Eye (tissue), 1 donor: ENCODE measurements around the gene ITGAL.
"Not testable (repeated sequence)": the region's sequence is repeated elsewhere in the genome, so short reads cannot be mapped to it uniquely, and the experiment has no call there.

Source experiments
- DNase-seq: peaks from one replicate; pipeline ENCODE4 v3.0.0-alpha.2; 2015

Gene ITGAL

DNA sequence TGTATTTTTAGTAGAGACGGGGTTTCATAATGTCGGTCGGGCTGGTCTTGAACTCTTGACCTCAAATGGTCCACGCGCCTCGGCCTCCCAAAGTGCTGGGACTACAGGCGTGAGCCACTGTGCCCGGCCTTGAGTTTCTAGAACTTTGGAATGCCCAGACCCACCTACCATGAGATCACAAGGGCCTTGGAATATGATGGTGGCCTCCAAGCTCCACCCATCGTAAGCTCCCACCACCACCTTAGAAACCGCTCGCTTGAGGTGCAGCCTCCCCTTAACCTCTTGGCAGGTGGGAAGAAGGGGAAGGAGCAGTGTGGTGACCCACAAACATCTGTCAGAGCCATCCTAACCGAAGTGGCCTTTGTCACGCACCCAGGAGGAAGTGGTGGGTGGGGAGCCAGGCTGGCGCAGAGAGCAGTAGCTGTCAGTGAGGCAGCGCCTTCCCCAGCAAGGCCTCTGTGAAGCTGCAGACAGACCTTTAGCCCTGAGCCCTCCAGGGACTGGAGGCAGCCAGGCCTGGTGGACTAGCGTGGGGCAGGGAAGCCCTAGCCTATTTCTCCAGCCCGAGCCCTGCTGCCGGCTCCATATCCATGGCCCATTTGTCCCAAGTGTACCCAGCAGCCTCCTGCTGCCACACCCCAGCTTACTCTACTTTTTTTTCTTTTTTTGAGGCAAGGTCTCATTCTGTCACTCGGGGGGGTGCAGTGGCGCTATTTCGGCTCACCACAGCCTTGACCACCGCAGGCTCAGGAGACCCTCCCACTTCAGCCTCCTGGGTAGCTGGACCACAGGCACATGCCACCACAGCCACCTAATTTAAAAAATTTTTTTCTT, 13.8 kb upstream of the ITGAL start:
- no peak for DNase-seq

DNA sequence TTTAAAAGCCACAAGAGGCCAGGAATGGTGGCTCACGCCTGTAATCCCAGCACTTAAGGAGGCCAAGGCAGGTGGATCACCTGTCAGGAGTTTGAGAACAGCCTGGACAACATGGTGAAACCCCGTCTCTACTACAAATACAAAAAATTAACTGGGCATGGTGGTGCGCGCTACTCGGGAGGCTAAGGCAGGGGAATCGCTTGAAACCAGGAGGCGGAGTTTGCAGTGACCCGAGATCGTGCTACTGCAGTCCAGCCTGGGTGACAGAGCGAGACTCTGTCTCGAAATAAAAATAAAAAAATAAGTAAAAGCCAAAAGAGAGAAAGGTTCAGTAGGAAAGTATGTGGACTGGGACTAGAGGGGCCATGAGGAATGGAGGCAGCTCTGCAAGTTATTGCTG, 13.1 kb upstream of the ITGAL start:
- no peak for DNase-seq

DNA sequence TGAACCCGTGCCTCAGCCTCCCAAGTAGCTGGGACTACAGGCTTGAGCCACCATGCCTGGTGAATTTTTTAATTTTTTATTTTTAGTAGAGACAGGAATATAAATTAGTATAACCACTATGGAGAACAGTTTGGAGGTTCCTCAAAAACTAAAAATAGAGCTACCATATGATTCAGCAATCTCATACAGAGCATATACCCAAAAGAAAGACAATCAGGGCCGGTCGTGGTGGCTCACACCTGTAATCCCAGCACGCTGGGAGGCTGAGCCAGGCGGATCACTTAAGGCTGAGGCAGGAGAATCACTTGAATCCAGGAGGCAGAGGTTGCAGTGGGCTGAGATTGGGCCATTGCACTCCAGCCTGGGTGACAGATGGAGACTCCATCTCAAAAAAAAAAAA, 11.1 kb upstream of the ITGAL start:
- DNase-seq = not testable (repeated sequence)

DNA sequence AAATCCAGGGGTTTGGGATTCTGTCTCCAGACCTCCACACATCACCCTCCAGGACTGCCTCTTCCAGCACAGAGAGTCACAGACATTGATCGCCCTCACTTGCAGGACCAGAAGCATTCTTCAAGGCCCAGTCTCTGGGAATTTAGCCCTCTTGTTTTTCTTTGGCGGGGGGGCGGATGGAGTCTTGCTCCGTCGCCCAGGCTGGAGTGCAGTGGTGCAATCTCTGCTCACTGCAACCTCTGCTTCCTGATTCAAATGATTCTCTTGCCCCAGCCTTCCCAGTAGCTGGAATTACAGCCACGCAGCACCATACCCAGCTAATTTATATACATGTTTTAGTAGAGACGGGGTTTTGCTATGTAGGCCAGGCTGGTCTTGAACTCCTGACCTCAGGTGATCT, 8.5 kb upstream of the ITGAL start:
- DNase-seq = no peak

DNA sequence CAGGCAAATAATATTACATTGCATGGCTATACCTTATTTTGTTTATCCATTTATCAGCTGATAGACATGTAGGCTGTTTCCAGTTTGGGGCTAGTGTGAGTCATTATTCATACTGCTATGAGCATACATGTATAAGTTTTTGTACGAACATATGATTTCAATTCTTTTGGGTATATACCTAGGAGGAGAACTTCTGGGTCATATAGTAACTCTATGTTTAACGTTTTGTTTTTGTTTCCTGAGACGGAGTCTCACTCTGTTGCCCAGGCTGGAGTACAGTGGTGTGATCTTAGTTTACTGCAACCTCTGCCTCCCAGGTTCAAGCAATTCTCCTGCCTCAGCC, 2.4 kb upstream of the ITGAL start:
- no peak for DNase-seq

DNA sequence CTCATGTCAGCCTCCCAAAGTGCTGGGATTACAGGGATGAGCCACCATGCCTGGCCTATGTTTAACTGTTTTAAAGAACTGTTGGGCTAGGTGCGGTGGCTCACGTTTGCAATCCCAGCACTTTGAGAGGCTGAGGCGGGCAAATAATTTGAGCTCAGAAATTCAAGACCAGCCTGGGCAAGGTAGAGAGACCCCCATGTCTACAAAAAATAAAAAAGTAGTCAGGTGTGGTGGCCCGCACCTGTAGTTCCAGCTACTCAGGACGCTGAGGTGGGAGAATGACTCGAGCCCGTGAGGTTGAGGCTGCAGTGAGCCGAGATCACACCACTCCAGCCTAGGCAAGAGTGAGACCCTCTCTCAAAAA, 1.9 kb upstream of the ITGAL start:
- DNase-seq = no peak

DNA sequence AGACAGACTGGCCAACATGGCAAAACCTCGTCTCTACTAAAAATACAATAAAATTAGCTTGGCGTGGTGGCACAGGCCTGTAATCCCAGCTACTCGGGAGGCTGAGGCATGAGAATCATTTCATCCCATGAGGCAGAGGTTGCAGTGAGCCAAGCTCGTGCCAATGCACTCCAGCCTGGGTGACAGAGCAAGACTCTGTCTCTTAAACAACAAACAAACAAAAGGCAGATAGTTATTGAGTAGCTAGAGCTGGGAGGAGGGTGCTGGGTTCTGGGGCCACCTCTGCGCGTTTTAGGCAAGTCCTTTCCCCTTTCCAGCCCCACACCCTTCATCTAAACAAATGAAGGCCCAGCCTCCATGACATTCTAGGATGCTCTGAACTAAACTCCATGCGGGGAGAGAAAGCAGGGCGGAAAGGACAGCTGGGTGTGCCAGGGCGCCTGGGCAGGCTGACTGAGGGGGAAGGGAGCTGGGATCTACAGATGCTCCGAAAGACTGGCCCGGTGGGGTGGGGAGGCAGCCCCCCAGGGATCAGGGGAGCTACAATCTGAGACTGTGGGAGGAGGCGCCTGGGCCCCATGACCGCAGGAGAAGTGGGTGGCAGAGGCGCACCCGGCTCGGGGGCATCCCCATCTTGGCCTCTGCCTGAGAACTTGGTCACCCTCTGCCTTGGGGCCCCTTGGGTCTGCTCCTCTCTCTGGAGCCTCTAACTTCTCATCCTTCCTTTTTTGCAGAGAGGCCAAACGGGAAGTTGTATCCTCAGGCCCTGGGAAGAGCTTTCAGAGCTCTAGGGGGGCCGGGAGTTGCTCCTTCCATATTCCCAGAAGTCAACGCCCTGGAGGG, 910 bp downstream of the ITGAL start:
- DNase-seq = no peak

DNA sequence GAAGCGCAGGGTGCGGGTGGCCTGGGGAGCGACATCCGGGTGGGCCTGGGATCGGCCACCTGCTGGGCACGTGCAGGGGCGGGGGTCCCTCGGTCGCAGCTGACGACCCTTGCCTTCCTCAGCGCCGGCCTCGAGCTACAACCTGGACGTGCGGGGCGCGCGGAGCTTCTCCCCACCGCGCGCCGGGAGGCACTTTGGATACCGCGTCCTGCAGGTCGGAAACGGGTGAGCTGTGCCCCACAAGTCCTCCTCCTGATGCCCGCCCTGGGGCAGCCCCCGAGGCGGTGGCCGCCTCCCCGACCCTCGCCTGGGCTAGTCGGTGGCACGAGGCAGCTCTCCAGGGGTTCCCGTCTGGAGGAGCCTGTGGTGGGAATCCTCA, 1.5 kb downstream of the ITGAL start:
- no peak for DNase-seq

DNA sequence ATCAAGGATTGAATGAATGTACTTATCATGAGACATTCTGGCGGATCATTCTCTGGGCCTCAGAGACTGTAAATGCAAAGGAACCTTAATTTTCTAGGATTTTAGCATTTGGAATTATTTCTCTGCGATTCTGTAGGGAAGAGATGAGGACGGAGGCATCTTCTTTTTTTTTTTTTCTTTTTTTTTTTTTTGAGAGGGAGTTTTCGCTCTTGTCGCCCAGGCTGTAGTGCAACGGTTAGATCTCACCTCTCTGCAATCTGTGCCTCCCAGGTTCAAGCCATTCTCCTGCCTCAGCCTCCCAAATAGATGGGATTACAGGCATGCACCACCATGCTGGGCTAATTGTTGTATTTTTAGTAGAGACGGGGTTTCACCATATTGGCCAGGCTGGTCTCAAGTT, 2.1 kb downstream of the ITGAL start:
- DNase-seq = no peak

DNA sequence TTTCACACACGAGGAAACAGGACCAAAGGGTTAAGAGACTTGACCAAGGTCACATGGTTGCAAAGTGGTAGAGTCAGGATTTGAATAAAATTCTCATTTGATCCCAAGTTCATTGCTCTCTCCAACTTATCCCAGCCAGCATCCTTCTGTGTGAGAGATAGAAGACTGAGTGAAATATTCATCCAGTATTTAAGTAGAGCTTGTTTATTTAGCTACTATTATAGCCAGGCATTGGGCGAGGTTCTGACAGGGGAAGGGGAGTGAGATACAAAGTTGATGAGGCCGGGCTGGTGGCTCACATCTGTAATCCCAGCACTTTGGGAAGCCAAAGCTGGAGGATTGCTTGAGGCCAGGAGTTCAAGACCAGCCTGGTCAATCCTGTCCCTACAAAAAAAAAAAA, 4.4 kb downstream of the ITGAL start:
- no peak for DNase-seq

DNA sequence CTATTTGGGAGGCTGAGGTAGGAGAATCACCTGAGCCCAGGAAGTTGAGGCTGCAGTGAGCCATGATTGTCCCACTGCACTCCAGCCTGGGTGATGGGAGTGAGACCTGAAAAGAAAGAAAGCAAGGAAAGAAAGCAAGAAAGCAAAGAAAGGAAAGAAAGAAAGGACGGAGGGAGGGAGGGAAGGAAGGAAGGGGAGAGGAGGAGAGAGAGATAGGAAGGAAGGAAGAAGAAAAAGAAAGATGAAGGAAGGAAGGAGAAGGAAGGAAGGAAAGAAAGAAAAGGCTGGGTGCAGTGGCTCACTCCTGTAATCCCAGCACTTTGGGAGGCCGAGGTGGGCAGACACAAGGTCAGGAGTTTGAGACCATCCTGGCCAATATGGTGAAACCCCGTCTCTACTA, 5.2 kb downstream of the ITGAL start:
- not testable (repeated sequence) for DNase-seq

DNA sequence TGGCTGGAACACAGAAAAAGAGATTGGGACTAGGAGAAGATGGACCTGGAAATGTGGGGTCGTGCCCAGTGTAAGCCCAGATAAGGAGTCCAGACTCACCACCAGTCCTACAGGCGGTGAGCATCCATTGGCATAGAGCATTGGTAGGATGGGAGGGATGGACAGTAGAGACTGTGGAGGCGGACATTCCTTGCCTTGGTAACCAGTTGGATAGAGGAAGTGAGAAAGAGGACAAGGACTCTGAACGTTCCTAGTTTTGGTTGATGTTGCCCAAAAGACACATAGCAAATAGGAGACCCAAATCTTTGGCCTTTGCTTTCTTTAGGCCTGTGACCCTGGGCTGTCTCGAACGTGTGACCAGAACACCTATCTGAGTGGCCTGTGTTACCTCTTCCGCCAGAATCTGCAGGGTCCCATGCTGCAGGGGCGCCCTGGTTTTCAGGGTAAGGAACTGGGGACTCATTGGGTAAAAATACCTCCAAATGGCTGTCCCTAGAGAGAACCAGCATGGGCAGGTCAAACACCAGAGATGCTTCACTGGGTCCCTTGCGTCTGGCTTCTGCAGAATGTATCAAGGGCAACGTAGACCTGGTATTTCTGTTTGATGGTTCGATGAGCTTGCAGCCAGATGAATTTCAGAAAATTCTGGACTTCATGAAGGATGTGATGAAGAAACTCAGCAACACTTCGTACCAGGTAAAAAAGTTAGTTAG, 6.4 kb downstream of the ITGAL start:
- DNase-seq = no peak

DNA sequence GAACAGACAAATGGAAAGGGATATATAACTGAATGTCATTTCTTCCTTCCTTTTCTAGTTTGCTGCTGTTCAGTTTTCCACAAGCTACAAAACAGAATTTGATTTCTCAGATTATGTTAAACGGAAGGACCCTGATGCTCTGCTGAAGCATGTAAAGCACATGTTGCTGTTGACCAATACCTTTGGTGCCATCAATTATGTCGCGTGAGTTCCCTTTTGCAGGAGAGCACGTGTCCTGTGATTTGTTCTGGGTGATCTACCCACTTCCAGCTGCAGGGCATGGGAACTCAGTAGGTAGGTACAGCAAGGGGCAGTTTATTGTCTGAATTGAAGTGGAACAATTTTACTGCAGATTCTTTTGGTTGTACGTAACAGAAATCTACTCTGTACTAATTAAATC, 8.8 kb downstream of the ITGAL start:
- DNase-seq = no peak

DNA sequence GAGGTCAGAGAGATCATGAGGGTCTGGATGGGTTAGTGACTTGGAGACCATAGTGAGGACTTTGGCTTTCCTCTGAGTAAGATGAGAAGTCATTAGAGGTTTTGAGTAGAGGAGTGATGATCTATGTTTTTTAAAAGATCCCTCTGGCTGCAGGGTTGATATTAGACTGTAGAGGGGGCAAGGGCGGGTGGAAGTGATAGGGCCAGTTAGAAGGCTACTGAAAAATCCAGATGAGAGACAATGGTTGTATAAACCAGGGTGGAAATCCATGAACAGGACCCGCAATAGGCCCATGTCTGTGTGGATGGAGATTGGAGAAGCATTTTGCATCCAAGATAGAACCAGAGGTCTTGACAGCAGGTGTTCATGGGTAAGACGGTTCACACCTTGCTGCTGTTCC, 9.8 kb downstream of the ITGAL start:
- DNase-seq = no peak

DNA sequence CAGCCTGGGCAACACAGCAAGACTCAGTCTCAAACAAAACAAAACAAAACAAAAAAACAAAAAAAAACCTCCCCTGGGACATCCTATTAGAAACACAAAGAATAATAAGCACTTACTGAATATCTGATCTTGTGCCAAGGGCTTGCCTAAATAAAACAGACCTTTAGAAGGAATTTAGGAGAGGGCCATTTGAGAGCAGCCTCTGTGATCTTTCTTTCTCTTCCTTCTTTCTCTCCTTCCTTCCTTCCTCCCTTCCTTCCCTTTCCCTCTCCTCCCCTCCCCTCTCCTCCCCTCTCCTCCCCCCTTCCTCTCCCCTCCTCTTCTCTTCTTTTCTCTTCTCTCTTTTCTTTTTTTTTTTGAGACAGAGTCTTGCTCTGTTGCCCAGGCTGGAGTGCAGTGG, 12.3 kb downstream of the ITGAL start:
- DNase-seq = no peak

DNA sequence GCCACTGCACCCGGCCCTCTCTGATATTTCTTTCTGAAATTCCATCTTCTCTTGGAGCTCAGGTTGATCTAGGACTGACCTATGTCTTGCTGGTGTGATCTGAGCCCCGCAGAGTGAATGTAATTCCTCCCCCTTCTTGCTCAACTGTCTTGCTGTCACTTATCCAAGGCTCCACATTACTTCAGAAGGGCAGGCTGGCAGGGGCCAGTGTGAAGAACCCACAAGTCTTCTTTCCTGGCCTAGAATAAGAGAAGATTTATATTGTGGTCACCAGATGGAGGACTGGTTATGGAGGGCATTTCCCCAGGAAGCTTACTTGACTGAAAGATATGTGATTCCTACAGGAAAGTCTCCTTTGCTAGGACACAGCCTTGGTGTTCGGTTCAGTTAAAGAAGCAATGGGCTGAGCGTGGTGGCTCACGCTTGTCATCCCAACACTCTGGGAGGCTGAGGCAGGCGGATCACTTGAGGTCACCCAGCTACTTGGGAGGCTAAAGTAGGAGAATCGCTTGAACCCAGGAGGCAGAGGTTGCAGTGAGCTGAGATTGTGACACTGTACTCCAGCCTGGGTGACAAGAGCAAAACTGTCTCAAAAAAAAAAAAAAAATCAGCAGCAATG, 13.4 kb downstream of the ITGAL start:
- DNase-seq = no peak

DNA sequence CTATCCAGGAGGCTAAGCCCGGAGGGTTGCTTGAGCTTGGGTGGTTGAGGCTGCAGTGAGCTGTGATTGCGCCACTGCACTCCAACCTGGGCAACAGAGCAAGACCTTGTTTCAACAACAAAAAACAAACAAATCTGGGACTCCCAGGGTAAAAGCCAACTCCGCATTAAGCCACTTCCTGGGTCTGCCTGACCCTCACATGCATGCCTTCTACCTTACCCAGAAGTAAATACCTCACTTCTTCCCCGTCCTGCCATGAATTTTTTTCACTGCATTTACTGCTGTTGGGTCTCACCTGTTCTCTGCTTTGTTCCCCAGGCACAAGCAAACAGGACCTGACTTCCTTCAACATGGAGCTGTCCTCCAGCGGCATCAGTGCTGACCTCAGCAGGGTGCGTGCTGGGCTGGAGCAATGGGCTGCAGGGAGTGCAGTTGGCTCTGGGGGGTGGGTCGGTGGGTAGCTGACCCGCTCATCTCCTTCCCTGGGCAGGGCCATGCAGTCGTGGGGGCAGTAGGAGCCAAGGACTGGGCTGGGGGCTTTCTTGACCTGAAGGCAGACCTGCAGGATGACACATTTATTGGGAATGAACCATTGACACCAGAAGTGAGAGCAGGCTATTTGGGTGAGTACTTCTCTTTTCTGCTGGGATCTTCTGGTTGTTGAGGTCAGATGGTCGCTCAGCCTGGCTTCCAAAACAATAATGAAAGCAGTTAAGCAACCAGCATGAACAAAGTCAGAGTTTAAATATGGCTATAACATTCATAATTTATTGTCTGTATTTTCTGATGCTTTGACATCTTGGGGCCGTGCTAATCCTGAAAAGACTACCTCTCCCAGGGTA, 16.4 kb downstream of the ITGAL start:
- no peak for DNase-seq

DNA sequence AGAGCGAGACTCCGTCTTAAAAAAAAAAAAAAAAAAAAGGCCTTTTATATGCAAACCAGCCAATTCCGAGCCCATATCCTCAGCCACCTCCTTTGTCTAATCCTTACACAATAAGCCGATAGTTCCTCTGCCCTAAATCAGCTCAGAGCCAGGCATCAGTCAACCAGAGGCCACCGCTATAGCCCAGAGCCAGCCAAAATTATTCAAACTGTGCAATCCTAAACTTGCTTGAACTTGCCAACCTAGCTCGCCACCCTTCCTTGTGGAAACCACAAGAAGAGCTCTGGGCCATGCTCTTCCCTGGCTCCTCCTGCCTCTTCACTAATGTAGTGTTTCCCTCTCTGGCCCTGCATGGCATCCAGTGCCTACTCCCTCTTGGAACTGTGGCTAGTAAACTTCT, 17.7 kb downstream of the ITGAL start:
- DNase-seq = no peak

DNA sequence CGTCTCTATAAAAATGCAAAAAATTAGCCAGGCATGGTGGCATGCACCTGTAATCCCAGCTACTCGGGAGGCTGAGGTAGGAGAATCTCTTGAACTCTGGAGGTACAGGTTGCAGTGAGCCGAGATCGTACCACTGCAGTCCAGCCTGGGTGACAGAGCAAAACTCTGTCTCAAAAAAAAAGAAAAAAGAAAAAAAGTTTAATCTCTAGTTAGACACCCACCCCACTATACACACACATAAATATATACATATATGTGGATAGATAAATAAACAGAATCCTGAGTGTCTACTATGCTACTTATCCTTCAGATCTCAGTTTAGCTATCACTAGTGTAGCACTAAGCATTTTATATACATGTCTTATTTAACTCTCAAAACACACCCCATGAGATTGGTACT, 18.7 kb downstream of the ITGAL start:
- no peak for DNase-seq

DNA sequence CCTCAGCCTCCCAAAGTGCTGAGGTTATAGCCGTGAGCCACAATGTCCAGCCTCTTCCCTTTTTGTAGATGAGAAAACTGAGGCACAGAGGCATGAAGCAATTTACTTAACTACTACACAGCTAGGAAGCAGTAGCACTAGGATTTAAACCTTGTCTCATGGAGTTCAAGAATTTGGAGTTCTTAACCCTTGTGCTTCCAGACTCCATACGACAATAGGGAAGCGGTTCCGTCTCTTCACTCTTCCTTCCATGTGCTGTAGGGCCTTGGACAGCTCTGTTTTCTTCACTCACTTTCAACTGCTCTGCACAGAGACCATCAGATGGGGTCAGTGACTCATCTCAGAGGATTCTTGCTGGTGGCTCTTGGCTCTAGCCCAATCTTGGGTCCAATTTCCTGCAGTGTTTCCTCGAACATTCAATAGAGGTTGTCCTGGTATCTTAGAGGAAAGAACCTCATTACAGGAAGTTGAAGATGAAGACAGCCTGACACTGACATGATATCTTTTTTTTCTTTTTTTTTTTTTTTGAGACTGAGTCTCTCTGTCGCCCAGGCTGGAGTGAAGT, 19.3 kb downstream of the ITGAL start:
- DNase-seq = peak; percentile 21

DNA sequence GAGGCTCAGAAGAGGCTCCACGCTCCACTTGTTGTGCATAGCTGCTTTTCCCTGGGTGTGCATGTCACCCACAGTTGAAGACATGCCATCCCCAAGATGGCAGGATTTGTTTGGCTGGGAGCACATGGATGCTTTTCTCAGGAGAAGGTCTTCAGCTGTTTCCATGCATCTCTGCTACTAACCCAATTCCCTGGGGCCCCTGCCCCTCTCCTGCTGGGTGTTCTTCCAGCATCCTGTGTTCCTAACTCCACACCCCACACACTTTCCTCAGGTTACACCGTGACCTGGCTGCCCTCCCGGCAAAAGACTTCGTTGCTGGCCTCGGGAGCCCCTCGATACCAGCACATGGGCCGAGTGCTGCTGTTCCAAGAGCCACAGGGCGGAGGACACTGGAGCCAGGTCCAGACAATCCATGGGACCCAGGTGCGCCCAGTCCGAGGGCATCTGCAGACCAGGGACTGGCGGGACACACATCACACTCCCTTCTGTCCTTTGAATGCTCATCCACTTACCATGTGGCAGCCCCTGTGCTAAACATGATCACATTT, 21.5 kb downstream of the ITGAL start:
- no peak for DNase-seq

DNA sequence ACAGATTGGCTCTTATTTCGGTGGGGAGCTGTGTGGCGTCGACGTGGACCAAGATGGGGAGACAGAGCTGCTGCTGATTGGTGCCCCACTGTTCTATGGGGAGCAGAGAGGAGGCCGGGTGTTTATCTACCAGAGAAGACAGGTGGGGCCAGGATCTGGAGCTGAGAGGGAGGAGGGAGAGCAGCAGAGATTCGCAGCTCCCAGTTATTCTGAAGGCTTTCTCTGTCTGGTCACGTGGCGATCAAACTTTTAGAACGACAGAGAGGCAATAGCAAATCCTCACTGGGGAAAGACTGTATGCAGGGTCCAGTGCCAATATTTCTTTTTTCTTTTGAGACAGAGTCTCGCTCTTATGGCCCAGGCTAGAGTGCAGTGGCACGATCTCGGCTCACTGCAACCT, 22.2 kb downstream of the ITGAL start:
- no peak for DNase-seq
